CD4-positive, alpha-beta T cell (primary cell): ENCODE measurements around the gene MIAT. TPM values are rescaled to one million over a fixed set of nuclear protein-coding genes. Genes with fewer than 3 reads are reported as not detected.

Experiments used
- ATAC-seq: fragments of 200-7000 bp; cut with Tn5 transposase; one replicate; pipeline ENCODE4 v1.10.0; 2022; ENCODE audit warnings: mild to moderate bottlenecking; ENCODE audit not compliant: poor library complexity
- CTCF ChIA-PET: fragments of 350-600 bp; sonication (Branson Sonifier 250); formaldehyde crosslinking; loops from one replicate; lab custom pipeline; 2021; ENCODE audit warnings: antibody characterized with exemption, inconsistent platforms; lab: Charles Lee
- POLR2A ChIA-PET: fragments of 350-600 bp; sonication (Branson Sonifier 250); formaldehyde crosslinking; loops from one replicate; lab custom pipeline; 2021; ENCODE audit warnings: antibody characterized with exemption, inconsistent platforms; lab: Charles Lee
- DNase-seq, 14 experiments: peaks; one replicate each; pipeline ENCODE4 v3.0.0-alpha.2; 2013 to 2020; ENCODE audit warnings: mixed read lengths in 2 of 14
- H3K27ac ChIP-seq, 2 donors: one replicate each; pipeline versions ENCODE4 v1.5.1 to v1.7.0; 2013; ENCODE audit warnings: low read length in 2 of 2, low read depth in 1 of 2, mild to moderate bottlenecking in 1 of 2
- H3K27me3 ChIP-seq, 2 experiments: 1 replicate in 1 of 2; 2 replicates in 1 of 2; pipeline versions ENCODE4 v1.6.1 to v1.7.0; 2013; ENCODE audit warnings: low read length in 2 of 2, control low read depth in 1 of 2, mild to moderate bottlenecking in 1 of 2, moderate library complexity in 1 of 2; ENCODE audit not compliant: insufficient read depth in 2 of 2, control insufficient read depth in 1 of 2
- H3K36me3 ChIP-seq: one replicate; pipeline ENCODE4 v1.6.1; 2013; ENCODE audit warnings: low read length, control low read depth; ENCODE audit not compliant: insufficient read depth
- H3K4me1 ChIP-seq: one replicate; pipeline ENCODE4 v1.6.1; 2013; ENCODE audit warnings: low read length, control low read depth; ENCODE audit not compliant: insufficient read depth
- H3K4me3 ChIP-seq: one replicate; pipeline ENCODE4 v1.5.1; 2013; ENCODE audit warnings: mild to moderate bottlenecking, low read length, moderate library complexity
- H3K9me3 ChIP-seq, 2 experiments: 1 replicate in 1 of 2; 2 replicates in 1 of 2; pipeline versions ENCODE4 v1.6.1 to v1.7.0; 2013; ENCODE audit warnings: low read length in 2 of 2, mild to moderate bottlenecking in 2 of 2, control low read depth in 1 of 2, moderate library complexity in 1 of 2; ENCODE audit not compliant: control insufficient read depth in 1 of 2, insufficient read depth in 1 of 2
- H3K27ac Mint-ChIP-seq: one replicate; pipeline ENCODE4 v1.8.0; 2020; ENCODE audit warnings: mixed read lengths
- H3K27me3 Mint-ChIP-seq: one replicate; pipeline ENCODE4 v1.8.0; 2021; ENCODE audit warnings: mixed read lengths
- H3K36me3 Mint-ChIP-seq: one replicate; pipeline ENCODE4 v1.8.0; 2021; ENCODE audit warnings: low read depth, mixed read lengths
- H3K4me1 Mint-ChIP-seq: one replicate; pipeline ENCODE4 v1.8.0; 2021; ENCODE audit warnings: low read depth, mixed read lengths
- H3K4me3 Mint-ChIP-seq: one replicate; pipeline ENCODE4 v1.8.0; 2020; ENCODE audit warnings: mild to moderate bottlenecking, mixed read lengths
- H3K9me3 Mint-ChIP-seq: one replicate; pipeline ENCODE4 v1.8.0; 2020; ENCODE audit warnings: mixed read lengths
- intact Hi-C, 2 experiments: fragments of 100-400 bp; cut with DNase I in 1 of 2; cut with micrococcal nuclease in 1 of 2; formaldehyde crosslinking; loops; one replicate each; pipeline versions ENCODE4 v1.15.1 to v1.9.0; 2023 to 2025; cut with DNase I, micrococcal nuclease
- total RNA-seq, 174 experiments: library from RNA in 2 of 174; stranded (reverse) in 2 of 174; gene quantifications; one replicate each; pipeline ENCODE4 v1.2.3 and lab custom pipeline; 2021 to 2026
- TF ChIP-seq, protein P1 (sequence below): fragments of 200-600 bp; IDR thresholded peaks from one replicate; pipeline ENCODE4 v1.8.0; 2022; ENCODE audit warnings: antibody characterized with exemption, mild to moderate bottlenecking

Gene MIAT
- total RNA-seq, 2 experiments from 2014 or later, result 26.8 to 27.2 TPM

DNA sequence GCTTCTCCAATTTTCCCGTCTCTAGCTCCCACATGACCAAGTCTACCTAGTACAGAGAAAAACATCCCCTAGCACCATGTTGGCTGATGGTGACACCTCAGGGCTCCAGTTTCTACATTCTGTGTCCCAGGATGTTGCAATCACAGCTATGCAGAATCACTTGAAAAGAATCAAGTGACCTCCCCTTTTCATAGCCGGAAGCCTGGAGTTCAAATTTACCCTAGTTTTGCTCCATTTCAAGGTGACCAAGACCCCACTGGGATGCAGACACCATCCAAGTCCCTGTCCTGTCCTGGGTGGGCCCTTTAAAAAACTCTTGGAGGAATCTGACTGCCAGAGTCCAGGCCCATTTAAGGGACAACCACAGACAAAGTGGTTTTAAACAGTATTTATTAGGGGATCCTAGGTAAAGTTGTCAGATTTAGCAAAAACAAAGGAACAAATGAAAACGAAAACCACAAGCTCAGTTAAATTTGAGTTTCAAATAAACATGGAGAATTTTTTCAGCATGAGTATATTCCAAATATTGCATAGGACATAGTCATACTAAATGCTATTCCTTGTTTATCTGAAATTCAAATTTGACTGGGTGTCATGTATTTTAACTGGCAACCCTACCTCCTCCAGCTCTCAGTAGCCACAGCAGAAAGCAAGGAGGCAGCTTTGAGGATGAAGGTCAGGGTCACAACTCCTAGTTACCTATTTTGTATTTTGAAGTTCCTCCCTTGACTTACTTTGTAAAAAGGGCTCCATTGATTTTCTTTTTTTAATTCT lies 52.4 kb downstream of the MIAT start:
- Histone ChIP-seq H3K27ac (no peak overlapping the region), H3K27me3 (no peaks in the 10 kb centered on the region), H3K9me3 (peaks cover 6 to 9% of the 10 kb centered on the region in 2 experiments), H3K36me3 (peaks cover 61% of the 10 kb centered on the region), H3K4me3 (no peak overlapping the region), H3K4me1 (peaks cover 2% of the 10 kb centered on the region)
- Mint-ChIP-seq H3K36me3 (peaks cover 89% of the 10 kb centered on the region), H3K27ac (no peak overlapping the region), H3K9me3 (no peaks in the 10 kb centered on the region), H3K4me1 (peaks cover 48% of the 10 kb centered on the region), H3K4me3 (no peak overlapping the region), H3K27me3 (no peaks in the 10 kb centered on the region)
- ChIA-PET POLR2A (no interaction called here), CTCF (no interaction called here)
- DNase-seq (no peak), ATAC-seq (no peak)
- TF ChIP-seq, protein P1, sequence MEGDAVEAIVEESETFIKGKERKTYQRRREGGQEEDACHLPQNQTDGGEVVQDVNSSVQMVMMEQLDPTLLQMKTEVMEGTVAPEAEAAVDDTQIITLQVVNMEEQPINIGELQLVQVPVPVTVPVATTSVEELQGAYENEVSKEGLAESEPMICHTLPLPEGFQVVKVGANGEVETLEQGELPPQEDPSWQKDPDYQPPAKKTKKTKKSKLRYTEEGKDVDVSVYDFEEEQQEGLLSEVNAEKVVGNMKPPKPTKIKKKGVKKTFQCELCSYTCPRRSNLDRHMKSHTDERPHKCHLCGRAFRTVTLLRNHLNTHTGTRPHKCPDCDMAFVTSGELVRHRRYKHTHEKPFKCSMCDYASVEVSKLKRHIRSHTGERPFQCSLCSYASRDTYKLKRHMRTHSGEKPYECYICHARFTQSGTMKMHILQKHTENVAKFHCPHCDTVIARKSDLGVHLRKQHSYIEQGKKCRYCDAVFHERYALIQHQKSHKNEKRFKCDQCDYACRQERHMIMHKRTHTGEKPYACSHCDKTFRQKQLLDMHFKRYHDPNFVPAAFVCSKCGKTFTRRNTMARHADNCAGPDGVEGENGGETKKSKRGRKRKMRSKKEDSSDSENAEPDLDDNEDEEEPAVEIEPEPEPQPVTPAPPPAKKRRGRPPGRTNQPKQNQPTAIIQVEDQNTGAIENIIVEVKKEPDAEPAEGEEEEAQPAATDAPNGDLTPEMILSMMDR, result no peak
- intact Hi-C loops, result no loop called here

DNA sequence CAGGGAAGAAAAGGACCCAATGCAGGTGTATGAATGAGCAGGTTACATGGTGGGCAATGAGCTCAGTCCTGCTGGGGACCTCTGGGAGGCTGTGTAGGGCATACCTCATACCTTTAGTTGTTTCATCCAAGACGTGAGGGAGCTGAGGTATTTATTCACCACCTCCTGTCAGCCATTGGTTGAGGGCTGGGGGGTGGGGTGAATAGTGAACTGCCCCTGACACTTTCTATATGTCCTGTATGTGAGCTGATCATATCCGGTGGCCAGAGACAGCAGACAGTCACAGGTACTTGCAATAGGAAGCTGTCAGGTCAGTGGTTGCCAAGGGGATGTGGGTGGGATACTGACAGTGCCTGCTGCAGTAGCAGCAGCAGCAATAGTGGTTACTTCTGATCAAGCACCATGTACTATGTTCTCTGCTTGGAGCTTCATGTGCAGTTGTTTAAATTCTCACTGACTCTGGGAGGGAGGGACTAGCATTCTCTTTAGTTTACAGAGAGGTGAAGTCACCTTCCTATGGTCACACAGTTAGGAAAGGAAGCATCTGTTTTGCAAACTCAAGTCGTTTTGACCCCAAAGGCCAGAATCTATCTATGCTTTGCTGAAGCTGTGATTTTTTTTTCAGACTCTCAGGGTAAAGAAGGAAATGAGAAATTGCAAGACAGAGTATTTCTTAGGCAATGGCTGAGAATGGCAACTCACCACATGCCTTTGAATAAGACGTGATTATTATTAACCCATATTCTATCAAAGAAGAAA lies 54.0 kb downstream of the MIAT start:
- Mint-ChIP-seq H3K27ac (no peak overlapping the region), H3K27me3 (no peaks in the 10 kb centered on the region), H3K9me3 (no peaks in the 10 kb centered on the region), H3K36me3 (peaks cover 91% of the 10 kb centered on the region), H3K4me1 (peaks cover 36% of the 10 kb centered on the region), H3K4me3 (no peak overlapping the region)
- intact Hi-C loops, result no loop called here
- TF ChIP-seq, protein P1, result no peak
- H3K27ac ChIP-seq, result no peak overlapping the region
- ChIA-PET CTCF (no interaction called here), POLR2A (no interaction called here)
- no peak overlapping the region for H3K4me3 ChIP-seq
- peaks cover 68% of the 10 kb centered on the region for H3K36me3 ChIP-seq
- no peaks in the 10 kb centered on the region for H3K27me3 ChIP-seq
- H3K4me1 ChIP-seq, result peaks cover 2% of the 10 kb centered on the region
- DNase-seq (peak in 1 of 14 experiments; percentile 35), ATAC-seq (no peak)
- H3K9me3 ChIP-seq, result peaks cover 3 to 9% of the 10 kb centered on the region in 2 experiments

DNA sequence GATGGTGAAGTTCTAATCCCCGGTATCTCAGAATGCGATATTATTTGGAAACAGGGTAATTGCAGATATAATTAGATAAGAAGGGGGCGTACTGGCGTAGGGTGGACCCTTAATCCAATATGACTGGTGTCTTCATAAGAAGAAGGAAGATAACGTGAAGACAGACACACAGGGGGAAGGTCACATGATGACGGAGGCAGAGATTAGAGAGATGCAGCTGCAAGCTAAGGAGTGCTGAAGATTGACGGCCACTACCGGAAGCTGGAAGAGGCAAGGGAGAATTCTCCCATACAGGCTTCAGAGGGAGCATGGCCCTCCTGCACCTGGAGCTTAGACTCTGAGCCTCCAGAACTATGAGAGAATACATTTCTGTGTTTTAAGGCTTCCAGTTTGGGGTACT lies 54.8 kb downstream of the MIAT start:
- H3K27ac ChIP-seq, result no peak overlapping the region
- Mint-ChIP-seq H3K4me1 (peaks cover 36% of the 10 kb centered on the region), H3K27ac (no peak overlapping the region), H3K9me3 (no peaks in the 10 kb centered on the region), H3K4me3 (no peak overlapping the region), H3K36me3 (peaks cover 93% of the 10 kb centered on the region), H3K27me3 (no peaks in the 10 kb centered on the region)
- peaks cover 0 to 4% of the 10 kb centered on the region in 2 experiments for H3K9me3 ChIP-seq
- peaks cover 2% of the 10 kb centered on the region for H3K4me1 ChIP-seq
- H3K27me3 ChIP-seq, result no peaks in the 10 kb centered on the region
- ChIA-PET CTCF (interaction anchor here (1.0 kb wide), 1 partner anchor 12 kb away, joined by 3 read pairs; no protein-coding TSS in a partner anchor), POLR2A (no interaction called here)
- peaks cover 70% of the 10 kb centered on the region for H3K36me3 ChIP-seq
- intact Hi-C loops, result no loop called here
- TF ChIP-seq, protein P1, result no peak
- no peak overlapping the region for H3K4me3 ChIP-seq
- DNase-seq, result no peak
- no peak for ATAC-seq
